Endodermal cell (in vitro differentiated cells): Measurements from ENCODE around the gene IFI27. TPM values are rescaled to one million over a fixed set of nuclear protein-coding genes. Genes with fewer than 3 reads are reported as not detected.
"Not testable (repeated sequence)": the region's sequence is repeated elsewhere in the genome, so short reads cannot be mapped to it uniquely, and the experiment has no call there.

ENCODE experiments used
- DNase-seq: peaks from one replicate; pipeline ENCODE4 v3.0.0-alpha.2; 2017
- H3K27ac ChIP-seq: 2 replicates; pipeline ENCODE4 v1.5.1; 2013; ENCODE audit warnings: mild to moderate bottlenecking, low read depth, low read length, moderate library complexity
- H3K27me3 ChIP-seq: 2 replicates; pipeline ENCODE4 v1.6.1; 2013; ENCODE audit warnings: mild to moderate bottlenecking, low read length, moderate library complexity; ENCODE audit not compliant: insufficient read depth, control insufficient read depth, poor library complexity, severe bottlenecking
- H3K36me3 ChIP-seq: 2 replicates; pipeline ENCODE4 v1.7.0; 2013; ENCODE audit warnings: mild to moderate bottlenecking, low read length, moderate library complexity; ENCODE audit not compliant: control insufficient read depth, insufficient read depth
- H3K4me1 ChIP-seq: one replicate; pipeline ENCODE4 v1.7.0; 2013; ENCODE audit warnings: low read length; ENCODE audit not compliant: control insufficient read depth, insufficient read depth
- H3K4me3 ChIP-seq: 2 replicates; pipeline ENCODE4 v1.5.1; 2013; ENCODE audit warnings: mild to moderate bottlenecking, low read length, moderate library complexity
- H3K9ac ChIP-seq: 2 replicates; pipeline ENCODE4 v1.6.1; 2013; ENCODE audit warnings: mild to moderate bottlenecking, low read length, moderate library complexity; ENCODE audit not compliant: poor library complexity, severe bottlenecking; ENCODE audit errors: extremely low read depth
- H3K9me3 ChIP-seq: 2 replicates; pipeline ENCODE4 v1.6.1; 2013; ENCODE audit warnings: mild to moderate bottlenecking, low read length, moderate library complexity; ENCODE audit not compliant: control insufficient read depth
- H3K27ac Mint-ChIP-seq: 2 replicates; pipeline ENCODE4 v1.8.0; 2020; ENCODE audit warnings: mixed read lengths
- H3K27me3 Mint-ChIP-seq: 2 replicates; pipeline ENCODE4 v1.8.0; 2021; ENCODE audit warnings: mild to moderate bottlenecking, mixed read lengths; ENCODE audit not compliant: insufficient read depth
- H3K36me3 Mint-ChIP-seq: 2 replicates; pipeline ENCODE4 v1.8.0; 2020; ENCODE audit warnings: low read depth, mixed read lengths
- H3K4me1 Mint-ChIP-seq: 2 replicates; pipeline ENCODE4 v1.8.0; 2020; ENCODE audit warnings: mixed read lengths
- H3K4me3 Mint-ChIP-seq: 2 replicates; pipeline ENCODE4 v1.8.0; 2020; ENCODE audit warnings: mild to moderate bottlenecking, moderate library complexity, mixed read lengths
- H3K9me3 Mint-ChIP-seq: 2 replicates; pipeline ENCODE4 v1.8.0; 2020; ENCODE audit warnings: mild to moderate bottlenecking, mixed read lengths
- CTCF ChIP-seq: fragments of 200-600 bp; sonication (generic); conservative IDR thresholded peaks from 2 replicates; pipeline ENCODE4 v1.5.0; 2021; ENCODE audit warnings: antibody characterized with exemption, mild to moderate bottlenecking
- WGBS, 2 experiments: methylation state at CpG; one replicate each; pipeline versions ENCODE4 v1.1.5 to v1.1.7; 2013; ENCODE audit warnings: missing lambda C conversion rate in 2 of 2, mixed read lengths in 1 of 2; ENCODE audit not compliant: insufficient coverage in 1 of 2, insufficient read length in 1 of 2; 5-methylcytosine and 5-hydroxymethylcytosine counted together
- total RNA-seq, 2 donors: library from RNA; stranded (reverse); fragmentation: NEBNext Ultra II Directional in 1 of 2; extraction: Animal tissue kit (Norgen Biotek cat#: 25700) in 1 of 2; gene quantifications; 2 replicates in 1 of 2; 3 replicates in 1 of 2; pipeline ENCODE4 v1.2.1, GENCODE V29; 2021

IFI27 gene
- total RNA-seq, 2 donors from 2014 or later, result 1.9 to 9.0 TPM

- Mint-ChIP-seq H3K27me3 (peaks cover 12% of the 10 kb centered on the region), H3K4me3 (no peak overlapping the region), H3K36me3 (no peaks in the 10 kb centered on the region), H3K9me3 (peaks cover 13% of the 10 kb centered on the region), H3K4me1 (no peaks in the 10 kb centered on the region), H3K27ac (no peak overlapping the region)
- no peak overlapping the region for H3K27ac ChIP-seq
- 89 to 97% methylated on average over 5 to 6 of the region's 6 CpGs for WGBS, 2 experiments
- no peak overlapping the region for H3K4me3 ChIP-seq
- TF ChIP-seq CTCF, result no peak
- no peak for DNase-seq
- no peaks in the 10 kb centered on the region for H3K9me3 ChIP-seq
- no peaks in the 10 kb centered on the region for H3K36me3 ChIP-seq
- no peak overlapping the region for H3K9ac ChIP-seq
- H3K4me1 ChIP-seq, result no peaks in the 10 kb centered on the region
- no peaks in the 10 kb centered on the region for H3K27me3 ChIP-seq
Observed at GRCh38 chr14:94153750-94154342, 43.3 kb downstream of the IFI27 start.

DNA sequence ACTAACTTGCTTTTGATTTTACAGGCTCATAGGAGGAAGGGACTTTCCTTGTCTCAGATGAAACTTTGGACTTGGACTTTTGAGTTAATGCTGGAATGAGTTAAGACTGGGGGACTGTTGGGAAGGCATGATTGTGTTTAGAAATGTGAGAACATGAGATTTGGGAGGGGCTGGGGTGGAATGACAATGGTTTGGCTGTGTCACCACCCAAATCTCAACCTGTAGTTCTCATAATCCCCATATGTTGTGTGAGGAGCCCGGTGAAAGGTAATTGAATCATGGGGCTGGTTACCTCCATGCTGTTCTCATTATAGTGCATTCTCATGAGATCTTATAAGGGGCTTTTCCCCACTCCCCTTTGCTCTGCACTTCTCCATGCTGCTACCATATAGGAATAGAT, 45.6 kb downstream of the IFI27 start:
- not testable (repeated sequence) for H3K4me3 Mint-ChIP-seq, H3K27ac Mint-ChIP-seq, H3K9me3 ChIP-seq, H3K36me3 Mint-ChIP-seq, H3K36me3 ChIP-seq, H3K4me1 ChIP-seq, H3K27me3 Mint-ChIP-seq, H3K27me3 ChIP-seq, H3K27ac ChIP-seq, H3K4me3 ChIP-seq, DNase-seq, H3K9ac ChIP-seq, H3K4me1 Mint-ChIP-seq
- WGBS, 2 experiments, result 80% methylated on average over 1 of the region's 1 CpG
- H3K9me3 Mint-ChIP-seq, result peaks cover 13% of the 10 kb centered on the region

DNA sequence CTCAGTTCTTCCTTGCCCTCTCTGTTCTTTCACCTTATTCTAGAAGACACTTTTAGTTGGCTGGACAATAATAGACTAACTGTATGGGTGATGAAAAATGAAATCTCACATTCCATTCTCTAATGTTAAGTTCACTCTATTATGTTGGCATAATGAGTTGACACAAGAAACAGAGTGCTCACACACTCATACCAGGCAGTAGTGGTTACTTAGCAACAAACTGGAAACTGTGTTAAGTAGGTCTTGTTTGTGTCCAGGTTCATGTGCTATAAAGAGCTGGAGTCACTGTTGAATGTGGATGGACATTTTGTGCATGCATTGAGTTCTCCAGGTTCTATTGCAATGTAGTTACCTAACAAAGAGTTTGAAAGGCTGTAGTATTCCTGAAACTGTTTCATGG, 46.7 kb downstream of the IFI27 start:
- H3K4me1 Mint-ChIP-seq, result no peaks in the 10 kb centered on the region

More for the DNA sequence above, 46.7 kb downstream of the IFI27 start:
- H3K4me1 ChIP-seq, result no peaks in the 10 kb centered on the region
- no peaks in the 10 kb centered on the region for H3K9me3 ChIP-seq
- Mint-ChIP-seq H3K9me3 (peaks cover 13% of the 10 kb centered on the region), H3K36me3 (no peaks in the 10 kb centered on the region), H3K27me3 (peaks cover 8% of the 10 kb centered on the region), H3K4me3 (no peak overlapping the region), H3K27ac (no peak overlapping the region)
- no peak for TF ChIP-seq CTCF
- no peaks in the 10 kb centered on the region for H3K36me3 ChIP-seq
- no peak overlapping the region for H3K4me3 ChIP-seq
- no peak for DNase-seq
- H3K27me3 ChIP-seq, result no peaks in the 10 kb centered on the region
- H3K27ac ChIP-seq, result no peak overlapping the region
- no peak overlapping the region for H3K9ac ChIP-seq
